Calu3 (cell line): Measurements from ENCODE around the gene GMPPA. TPM values are rescaled to one million over a fixed set of nuclear protein-coding genes. Genes with fewer than 3 reads are reported as not detected.

ENCODE experiments used
- BruUV-seq: library from RNA; stranded (reverse); fragments of 400-500 nt; replicated peaks from 2 replicates; lab custom pipeline; 2021; lab: Mats Ljungman, UMichigan
- CTCF ChIA-PET: fragments of 300-600 bp; sonication (Branson Sonifier 250); formaldehyde crosslinking; loops from one replicate; lab custom pipeline; 2022; ENCODE audit warnings: antibody characterized with exemption; lab: Charles Lee
- DNase-seq: peaks from one replicate; pipeline ENCODE4 v3.0.0; 2022
- H3K27ac Mint-ChIP-seq: one replicate; pipeline ENCODE4 v1.8.0; 2022; ENCODE audit warnings: mixed read lengths; ENCODE audit not compliant: unreplicated experiment
- H3K27me3 Mint-ChIP-seq: one replicate; pipeline ENCODE4 v1.8.0; 2022; ENCODE audit warnings: mixed read lengths; ENCODE audit not compliant: unreplicated experiment
- H3K36me3 Mint-ChIP-seq: one replicate; pipeline ENCODE4 v1.8.0; 2022; ENCODE audit warnings: mild to moderate bottlenecking, moderate library complexity, mixed read lengths; ENCODE audit not compliant: insufficient read depth, unreplicated experiment
- H3K4me1 Mint-ChIP-seq: one replicate; pipeline ENCODE4 v1.8.0; 2022; ENCODE audit warnings: mild to moderate bottlenecking, low read depth, mixed read lengths; ENCODE audit not compliant: unreplicated experiment
- H3K4me3 Mint-ChIP-seq: one replicate; pipeline ENCODE4 v1.8.0; 2022; ENCODE audit warnings: mild to moderate bottlenecking, low read depth, moderate library complexity, mixed read lengths; ENCODE audit not compliant: unreplicated experiment
- H3K9me3 Mint-ChIP-seq: one replicate; pipeline ENCODE4 v1.8.0; 2022; ENCODE audit warnings: low read depth, mixed read lengths; ENCODE audit not compliant: unreplicated experiment
- CTCF ChIP-seq: fragments of 200-600 bp; IDR thresholded peaks from one replicate; pipeline ENCODE4 v1.8.0; 2022; ENCODE audit warnings: antibody characterized with exemption; ENCODE audit not compliant: unreplicated experiment
- intact Hi-C: fragments of 100-400 bp; cut with micrococcal nuclease; formaldehyde crosslinking; loops from one replicate; pipeline ENCODE4 v1.10.0; 2022; ENCODE audit not compliant: unreplicated experiment
- total RNA-seq: library from RNA; stranded (reverse); gene quantifications from 2 replicates; pipeline ENCODE4 v1.2.3, GENCODE V29; 2022

Gene GMPPA
- total RNA-seq, 1 experiment from 2014 or later, result 53.0 TPM

DNA sequence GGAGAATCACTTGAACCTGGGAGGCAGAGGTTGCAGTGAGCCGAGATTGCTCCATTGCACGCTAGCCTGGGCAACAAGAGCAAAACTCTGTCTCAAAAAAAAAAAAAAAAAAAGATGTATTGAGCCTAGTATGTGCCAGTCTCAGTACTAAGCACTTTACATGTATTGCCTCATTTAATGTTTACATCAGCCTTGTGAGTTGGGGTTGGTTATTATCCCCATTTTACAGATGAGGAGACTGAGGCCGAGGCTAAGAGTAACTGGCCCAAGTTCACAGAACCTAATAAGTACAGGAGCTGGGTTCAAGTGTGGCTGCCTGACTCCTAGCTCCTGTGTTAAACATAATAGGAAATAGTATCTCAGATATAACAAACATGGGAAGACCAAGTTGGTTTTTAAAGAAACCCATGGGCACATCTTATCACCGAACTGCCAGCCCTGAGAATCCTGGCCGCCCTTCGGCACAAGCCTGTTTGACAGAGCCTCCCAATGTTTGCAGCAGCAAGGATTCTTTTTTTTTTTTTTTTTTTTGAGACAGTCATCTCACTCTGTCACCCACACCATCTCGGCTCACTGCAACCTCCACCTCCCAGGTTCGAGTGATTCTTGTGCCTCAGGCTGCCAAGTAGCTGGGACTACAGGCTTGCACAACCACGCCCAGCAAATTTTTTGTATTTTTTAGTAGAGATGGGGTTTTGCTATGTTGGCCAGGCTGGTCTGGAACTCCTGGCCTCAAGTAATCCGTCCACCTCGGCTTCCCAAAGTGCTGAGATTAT, 24.2 kb upstream of the GMPPA start:
- Mint-ChIP-seq H3K27me3 (no peaks in the 10 kb centered on the region), H3K4me3 (no peak overlapping the region), H3K4me1 (peaks cover 21% of the 10 kb centered on the region), H3K36me3 (no peaks in the 10 kb centered on the region), H3K27ac (no peak overlapping the region), H3K9me3 (no peaks in the 10 kb centered on the region)
- CTCF ChIA-PET, result interaction anchor here (0.6 to 0.7 kb wide), 2 partner anchors 47 to 55 kb away, joined by 3 read pairs; no protein-coding TSS in a partner anchor
- no peak for DNase-seq
- intact Hi-C loops, result loop anchor here (5.0 kb wide), 1 partner anchor 48 kb away; no protein-coding TSS in a partner anchor
- no TSS peak for BruUV-seq
- TF ChIP-seq CTCF, result no peak

DNA sequence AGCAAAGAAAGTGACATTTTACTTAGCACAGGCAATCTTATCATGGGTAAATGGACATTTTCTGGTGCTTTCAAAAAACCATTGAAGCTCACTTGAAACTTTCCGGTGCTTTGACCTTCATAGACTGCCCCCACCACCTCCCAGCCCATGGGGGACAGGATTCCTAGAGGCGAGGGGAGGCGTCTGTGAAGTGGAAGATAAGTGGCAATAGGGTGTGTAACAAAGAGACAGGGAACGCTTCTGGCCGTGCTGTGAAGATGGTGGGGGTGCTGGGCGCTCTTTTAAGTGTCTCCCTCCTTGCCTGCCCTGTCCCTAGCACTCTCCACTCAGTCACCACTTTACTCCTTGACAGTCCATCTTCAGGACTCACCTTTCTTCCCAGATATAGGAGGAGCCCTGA, 23.4 kb upstream of the GMPPA start:
- no peak overlapping the region for H3K4me3 Mint-ChIP-seq
- peaks cover 24% of the 10 kb centered on the region for H3K4me1 Mint-ChIP-seq
- no peak for TF ChIP-seq CTCF
- no peak for DNase-seq
- BruUV-seq, result no TSS peak
- no peaks in the 10 kb centered on the region for H3K9me3 Mint-ChIP-seq
- CTCF ChIA-PET, result interaction anchor here (0.6 to 2.3 kb wide), 4 partner anchors 23 to 55 kb away, joined by 3 to 9 read pairs (median 4); partner anchors contain the start of gene GMPPA
- H3K36me3 Mint-ChIP-seq, result no peaks in the 10 kb centered on the region
- intact Hi-C loops, result loop anchor here (5.0 kb wide), 1 partner anchor 47 kb away; no protein-coding TSS in a partner anchor
- no peak overlapping the region for H3K27ac Mint-ChIP-seq
- no peaks in the 10 kb centered on the region for H3K27me3 Mint-ChIP-seq

DNA sequence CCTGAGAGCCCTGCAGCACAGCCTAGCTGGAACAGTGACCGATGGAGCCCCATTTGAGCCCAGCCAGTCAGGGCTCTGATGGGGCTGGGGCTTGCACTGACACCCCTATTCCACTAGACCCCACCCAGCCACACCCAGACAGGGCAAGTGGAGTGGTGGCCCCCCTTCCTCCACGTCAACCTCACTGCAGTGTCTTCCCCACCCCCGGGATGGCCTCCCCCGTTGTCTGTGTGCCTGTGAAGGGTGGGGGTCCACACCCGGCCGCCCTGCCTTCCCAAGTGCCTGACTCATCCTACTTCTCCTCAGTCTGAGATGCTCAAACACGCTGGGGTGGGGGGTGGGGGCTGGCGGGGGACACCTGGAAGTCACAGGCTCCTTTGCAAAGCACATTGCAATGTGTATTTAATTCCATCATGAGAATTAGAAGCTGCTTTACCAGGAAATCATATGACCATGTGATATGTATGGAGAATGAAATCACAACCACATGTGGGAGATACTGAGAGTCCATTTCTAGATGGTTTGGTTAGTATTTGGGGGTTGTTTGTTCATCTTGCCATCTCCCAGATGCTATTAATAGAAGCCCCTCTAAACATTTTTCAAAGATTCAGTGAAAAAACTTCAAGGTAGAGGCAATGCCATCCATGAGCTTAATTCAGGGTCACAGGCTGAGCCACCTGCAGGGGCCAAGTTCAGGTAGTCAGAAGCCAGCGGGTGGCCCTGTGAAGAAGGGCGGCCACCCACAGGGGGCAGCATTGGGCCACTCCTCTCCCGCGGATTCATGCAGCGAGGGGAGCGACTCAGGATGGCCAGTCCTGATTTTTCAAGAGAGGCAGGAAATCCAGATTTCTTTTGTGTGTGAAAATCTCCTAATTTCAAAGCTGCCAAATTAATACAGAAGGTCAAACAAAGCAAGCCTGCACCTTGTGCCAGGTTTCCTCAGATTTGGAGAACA, 22.7 kb upstream of the GMPPA start:
- intact Hi-C loops, result loop anchor here (5.0 kb wide), 1 partner anchor 46 kb away; no protein-coding TSS in a partner anchor
- H3K36me3 Mint-ChIP-seq, result no peaks in the 10 kb centered on the region
- CTCF ChIA-PET, result interaction anchor here (0.6 to 2.3 kb wide), 8 partner anchors 19 to 54 kb away, joined by 3 to 9 read pairs (median 4); partner anchors contain the start of gene GMPPA
- H3K4me3 Mint-ChIP-seq, result peak overlapping the region; percentile 39
- H3K9me3 Mint-ChIP-seq, result no peaks in the 10 kb centered on the region
- H3K27ac Mint-ChIP-seq, result no peak overlapping the region
- peak; percentile 89 for DNase-seq
- peaks cover 24% of the 10 kb centered on the region for H3K4me1 Mint-ChIP-seq
- H3K27me3 Mint-ChIP-seq, result peaks cover 5% of the 10 kb centered on the region
- peak; percentile 87 for TF ChIP-seq CTCF
- no TSS peak for BruUV-seq

GRCh38 chr2:219476652-219477151, 22.0 kb upstream of the GMPPA start:
- intact Hi-C loops, result loop anchor here (5.0 kb wide), 1 partner anchor 46 kb away; no protein-coding TSS in a partner anchor
- peaks cover 24% of the 10 kb centered on the region for H3K4me1 Mint-ChIP-seq

More at GRCh38 chr2:219476652-219477151, 22.0 kb upstream of the GMPPA start:
- peaks cover 12% of the 10 kb centered on the region for H3K27me3 Mint-ChIP-seq
- H3K36me3 Mint-ChIP-seq, result no peaks in the 10 kb centered on the region
- peak overlapping the region; percentile 39 for H3K4me3 Mint-ChIP-seq
- CTCF ChIA-PET, result interaction anchor here (0.6 to 2.3 kb wide), 9 partner anchors 8 to 53 kb away, joined by 3 to 9 read pairs (median 4); no protein-coding TSS in a partner anchor
- no TSS peak for BruUV-seq
- no peak for TF ChIP-seq CTCF
- DNase-seq, result no peak
- H3K27ac Mint-ChIP-seq, result no peak overlapping the region
- no peaks in the 10 kb centered on the region for H3K9me3 Mint-ChIP-seq
